ENCODE data around the gene ZNF772. TPM values are rescaled to one million over a fixed set of nuclear protein-coding genes. Genes with fewer than 3 reads are reported as not detected.

Gene ZNF772
- polyA plus RNA-seq, 1 donor (not counting 4 experiments of a cell fraction or from before 2014, with no cell fraction given), result 5.2 TPM

DNA sequence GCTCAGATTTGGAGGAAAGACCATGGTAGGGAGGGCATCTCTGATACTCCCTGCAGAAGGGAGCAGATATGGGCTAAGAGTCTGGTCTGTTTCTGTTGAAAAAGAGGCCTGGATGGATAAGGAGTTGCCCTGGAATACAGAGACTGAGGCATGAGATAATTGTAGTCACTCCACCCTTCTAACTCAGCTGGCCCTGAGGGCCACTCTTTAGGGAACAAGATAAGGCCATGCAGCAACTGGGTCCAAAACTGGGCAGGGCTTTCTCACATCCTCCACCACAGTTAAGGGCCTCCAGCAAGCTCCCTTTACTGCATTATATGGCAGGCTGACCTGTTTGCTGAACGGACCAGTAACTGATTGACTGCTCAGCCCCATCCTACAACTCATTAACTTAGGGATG lies 40.9 kb downstream of the ZNF772 start:
- Histone ChIP-seq H3K4me1 (ENCODE audit: control insufficient read depth, extremely low read depth, insufficient read depth, low read length) (peaks cover 4% of the 10 kb centered on the region), H3K36me3 (ENCODE audit: control insufficient read depth in 2 of 2, extremely low read depth in 1 of 2, insufficient read depth in 2 of 2, low read length in 2 of 2) (peaks cover 4 to 7% of the 10 kb centered on the region in 2 experiments), H3K9me1 (ENCODE audit: control insufficient read depth, extremely low read depth, insufficient read depth, low read length) (no peaks in the 10 kb centered on the region), H3K9ac (ENCODE audit: control insufficient read depth, extremely low read depth, insufficient read depth, low read length) (peak overlapping the region; percentile 86), H3K4me2 (ENCODE audit: control insufficient read depth, extremely low read depth, insufficient read depth, low read depth, low read length) (peak overlapping the region; percentile 81), H4K20me1 (ENCODE audit: control insufficient read depth, extremely low read depth, insufficient read depth, low read length) (no peaks in the 10 kb centered on the region), H2AFZ (ENCODE audit: control insufficient read depth, low read length) (no peak overlapping the region), H3K27ac (ENCODE audit: control insufficient read depth, insufficient read depth, low read length) (peak overlapping the region; percentile 89), H3K9me3 (ENCODE audit: control insufficient read depth, low read depth, low read length) (no peaks in the 10 kb centered on the region), H3K4me3 (ENCODE audit: control insufficient read depth in 2 of 3, extremely low read depth in 1 of 3, insufficient read depth in 2 of 3, low read depth in 1 of 3, low read length in 3 of 3) (peak overlapping the region; percentile 73 to 93 (median 91)), H3K79me2 (ENCODE audit: control insufficient read depth, insufficient read depth, low read length) (peaks cover 54% of the 10 kb centered on the region), H3K27me3 (ENCODE audit: control insufficient read depth, extremely low read depth, insufficient read depth, low read length) (no peaks in the 10 kb centered on the region)
- DNase-seq (ENCODE audit: low read depth, low spot score) (no peak), FAIRE-seq (peak; percentile 29)
- TF ChIP-seq CTCF (optimal IDR thresholded peaks at IDR 0.05 in 1 of 3, IDR thresholded peaks at IDR 0.05 in 1 of 3, conservative IDR thresholded peaks at IDR 0.05 in 1 of 3; ENCODE audit: extremely low read depth in 1 of 3, insufficient read depth in 2 of 3, low read length in 3 of 3) (no peak), EZH2 (IDR thresholded peaks at IDR 0.05; ENCODE audit: low read length) (no peak)
- dilution Hi-C loops (cut with MboI; ENCODE audit: extremely low pct_ligation_motif_present, low sequenced_read_pairs), result no loop called here

DNA sequence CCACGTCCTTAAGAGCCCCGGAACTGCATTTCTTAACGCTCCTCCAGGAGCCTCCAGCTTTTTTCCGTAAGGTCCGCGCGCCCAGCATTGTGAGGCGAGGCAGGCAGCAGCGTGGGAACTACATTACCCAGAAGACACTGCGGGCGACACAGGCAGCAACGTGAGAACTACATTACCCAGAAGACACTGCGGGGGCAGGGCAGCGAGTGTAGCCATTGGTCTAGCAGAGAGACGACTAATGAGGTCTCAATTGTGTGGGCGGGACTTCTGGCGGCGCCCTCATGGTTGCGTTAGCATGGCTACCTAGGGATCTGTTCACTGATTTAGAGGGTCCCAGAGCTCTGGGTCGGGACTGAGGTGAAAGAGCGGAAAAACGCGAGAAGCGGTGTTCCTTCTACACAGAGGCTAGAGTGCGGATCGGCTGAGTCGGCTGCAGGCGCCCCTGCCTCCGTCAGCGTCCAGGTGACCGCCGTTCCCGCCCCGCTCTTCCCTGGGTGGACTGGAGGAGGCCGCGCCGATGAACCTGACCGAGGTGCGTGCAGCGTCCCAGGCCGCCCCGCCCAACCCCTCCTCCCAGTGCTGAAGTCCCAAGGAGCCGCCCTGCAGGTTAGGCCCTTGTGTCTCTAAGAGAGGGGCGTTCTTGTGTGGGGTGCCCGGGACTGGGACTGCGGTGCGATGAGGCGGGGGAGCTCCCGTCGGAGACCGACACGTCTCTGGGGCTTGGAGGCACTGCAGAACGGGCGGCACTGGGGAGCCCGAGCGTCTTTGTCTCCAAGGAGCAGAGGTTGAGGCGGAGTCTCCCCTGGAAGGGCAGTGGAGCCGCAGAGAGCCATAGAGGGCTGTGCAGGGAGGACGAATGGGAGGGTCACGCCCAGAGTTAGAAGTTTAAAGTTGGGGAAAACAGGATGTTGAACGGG lies 42.0 kb downstream of the ZNF772 start, which contains the start of gene ZNF749:
TSS of gene ZNF749 (plus strand) at position 264 of the 917 bp plus-strand sequence. CDS start at position 518, 254 bp downstream.
- H3K9me1 ChIP-seq (ENCODE audit: control insufficient read depth, extremely low read depth, insufficient read depth, low read length), result no peaks in the 10 kb centered on the region
- no peaks in the 10 kb centered on the region for H4K20me1 ChIP-seq (ENCODE audit: control insufficient read depth, extremely low read depth, insufficient read depth, low read length)
- H3K4me2 ChIP-seq (ENCODE audit: control insufficient read depth, extremely low read depth, insufficient read depth, low read depth, low read length), result peak within 1 kb of the TSS; percentile 81
- peak within 1 kb of the TSS; percentile 98 for H2AFZ ChIP-seq (ENCODE audit: control insufficient read depth, low read length)
- TF ChIP-seq CTCF (optimal IDR thresholded peaks at IDR 0.05 in 1 of 3, IDR thresholded peaks at IDR 0.05 in 1 of 3, conservative IDR thresholded peaks at IDR 0.05 in 1 of 3; ENCODE audit: extremely low read depth in 1 of 3, insufficient read depth in 2 of 3, low read length in 3 of 3), result no peak
- TF ChIP-seq EZH2 (IDR thresholded peaks at IDR 0.05; ENCODE audit: low read length), result no peak
- peak within 1 kb of the TSS; percentile 86 for H3K9ac ChIP-seq (ENCODE audit: control insufficient read depth, extremely low read depth, insufficient read depth, low read length)
- H3K4me1 ChIP-seq (ENCODE audit: control insufficient read depth, extremely low read depth, insufficient read depth, low read length), result peaks cover 4% of the 10 kb centered on the region
- peak within 1 kb of the TSS; percentile 89 for H3K27ac ChIP-seq (ENCODE audit: control insufficient read depth, insufficient read depth, low read length)
- peak; percentile 94 for DNase-seq (ENCODE audit: low read depth, low spot score)
- H3K4me3 ChIP-seq (ENCODE audit: control insufficient read depth in 2 of 3, extremely low read depth in 1 of 3, insufficient read depth in 2 of 3, low read depth in 1 of 3, low read length in 3 of 3), result peak within 1 kb of the TSS; percentile 73 to 93 (median 91)
- H3K36me3 ChIP-seq (ENCODE audit: control insufficient read depth in 2 of 2, extremely low read depth in 1 of 2, insufficient read depth in 2 of 2, low read length in 2 of 2), result peaks cover 3 to 4% of the 10 kb centered on the region in 2 experiments
- dilution Hi-C loops (cut with MboI; ENCODE audit: extremely low pct_ligation_motif_present, low sequenced_read_pairs), result no loop called here
- FAIRE-seq, result peak; percentile 92
- H3K27me3 ChIP-seq (ENCODE audit: control insufficient read depth, extremely low read depth, insufficient read depth, low read length), result no peaks in the 10 kb centered on the region
- H3K79me2 ChIP-seq (ENCODE audit: control insufficient read depth, insufficient read depth, low read length), result peaks cover 46% of the 10 kb centered on the region
- H3K9me3 ChIP-seq (ENCODE audit: control insufficient read depth, low read depth, low read length), result no peaks in the 10 kb centered on the region

Data from keratinocyte (primary cell).